Fibroblast of skin of scalp (primary cell): Measurements from ENCODE around the gene RABEP1.

Experiments used
- DNase-seq: peaks from one replicate; pipeline ENCODE4 v3.0.0-alpha.2; 2013

Gene RABEP1

GRCh38 chr17:5272322-5272721, 9.8 kb upstream of the RABEP1 start:
- DNase-seq, result no peak

- DNase-seq, result no peak
These were observed 646 bp downstream of the RABEP1 start for GRCh38 chr17:5282642-5283217.

- DNase-seq, result no peak
These were observed 1.7 kb downstream of the RABEP1 start for GRCh38 chr17:5283571-5284315.

GRCh38 chr17:5284681-5285080, 2.6 kb downstream of the RABEP1 start:
- no peak for DNase-seq

GRCh38 chr17:5286846-5287245, 4.8 kb downstream of the RABEP1 start:
- DNase-seq, result no peak

GRCh38 chr17:5291683-5292350, 9.7 kb downstream of the RABEP1 start:
- no peak for DNase-seq

GRCh38 chr17:5297245-5297644, 15.2 kb downstream of the RABEP1 start:
- DNase-seq, result no peak

GRCh38 chr17:5299383-5299782, 17.3 kb downstream of the RABEP1 start:
- peak; percentile 30 for DNase-seq

GRCh38 chr17:5304636-5305035, 22.6 kb downstream of the RABEP1 start:
- no peak for DNase-seq

GRCh38 chr17:5309851-5310250, 27.8 kb downstream of the RABEP1 start:
- no peak for DNase-seq

- DNase-seq, result no peak
These were observed 43.8 kb downstream of the RABEP1 start for GRCh38 chr17:5325851-5326250.

- DNase-seq, result no peak
These were observed 47.9 kb downstream of the RABEP1 start for GRCh38 chr17:5329784-5330557.

GRCh38 chr17:5330981-5331380, 48.9 kb downstream of the RABEP1 start:
- DNase-seq, result peak; percentile 38

GRCh38 chr17:5331506-5331905, 49.4 kb downstream of the RABEP1 start:
- peak; percentile 24 for DNase-seq

- DNase-seq, result no peak
These were observed 62.8 kb downstream of the RABEP1 start for GRCh38 chr17:5344914-5345313.

- no peak for DNase-seq
These were observed 70.7 kb downstream of the RABEP1 start for GRCh38 chr17:5352681-5353289.

- DNase-seq, result no peak
These were observed 72.2 kb downstream of the RABEP1 start for GRCh38 chr17:5354310-5354709.

- DNase-seq, result no peak
These were observed 72.9 kb downstream of the RABEP1 start for GRCh38 chr17:5354886-5355415.

GRCh38 chr17:5355421-5356129, 73.5 kb downstream of the RABEP1 start:
- DNase-seq, result peak; percentile 71

GRCh38 chr17:5361426-5361825, 79.3 kb downstream of the RABEP1 start:
- no peak for DNase-seq

GRCh38 chr17:5362162-5362811, 80.2 kb downstream of the RABEP1 start:
- no peak for DNase-seq
